Subcutaneous abdominal adipose tissue (tissue), 5 donors: ENCODE measurements around the gene GNGT2.

ENCODE experiments used
- H3K27ac ChIP-seq: one replicate; pipeline ENCODE4 v1.7.0; 2013; ENCODE audit warnings: low read depth, mild to moderate bottlenecking, inconsistent platforms, low read length, moderate library complexity
- H3K27me3 ChIP-seq, 5 donors: one replicate each; pipeline ENCODE4 v1.7.0; 2013; ENCODE audit warnings: low read length in 5 of 5, inconsistent platforms in 1 of 5; ENCODE audit not compliant: control insufficient read depth in 5 of 5, insufficient read depth in 4 of 5
- H3K36me3 ChIP-seq, 5 donors: one replicate each; pipeline ENCODE4 v1.7.0; 2013; ENCODE audit warnings: low read length in 5 of 5; ENCODE audit not compliant: control insufficient read depth in 5 of 5, insufficient read depth in 5 of 5
- H3K4me1 ChIP-seq, 5 donors: one replicate each; pipeline ENCODE4 v1.7.0; 2013; ENCODE audit warnings: low read length in 5 of 5, mild to moderate bottlenecking in 3 of 5, moderate library complexity in 1 of 5; ENCODE audit not compliant: control insufficient read depth in 5 of 5, insufficient read depth in 5 of 5
- H3K4me3 ChIP-seq, 5 donors: one replicate each; pipeline ENCODE4 v1.7.0; 2013; ENCODE audit warnings: low read length in 5 of 5, low read depth in 1 of 5
- H3K9ac ChIP-seq, 5 donors: one replicate each; pipeline ENCODE4 v1.7.0; 2013; ENCODE audit warnings: low read length in 5 of 5, mild to moderate bottlenecking in 4 of 5, moderate library complexity in 3 of 5
- H3K9me3 ChIP-seq, 5 donors: one replicate each; pipeline ENCODE4 v1.7.0; 2013; ENCODE audit warnings: low read length in 5 of 5; ENCODE audit not compliant: control insufficient read depth in 5 of 5
- donor health status: healthy.
- donor health status: healthy.
- donor health status: healthy.
- donor health status: healthy.
- donor health status: healthy.

The GNGT2 gene

DNA sequence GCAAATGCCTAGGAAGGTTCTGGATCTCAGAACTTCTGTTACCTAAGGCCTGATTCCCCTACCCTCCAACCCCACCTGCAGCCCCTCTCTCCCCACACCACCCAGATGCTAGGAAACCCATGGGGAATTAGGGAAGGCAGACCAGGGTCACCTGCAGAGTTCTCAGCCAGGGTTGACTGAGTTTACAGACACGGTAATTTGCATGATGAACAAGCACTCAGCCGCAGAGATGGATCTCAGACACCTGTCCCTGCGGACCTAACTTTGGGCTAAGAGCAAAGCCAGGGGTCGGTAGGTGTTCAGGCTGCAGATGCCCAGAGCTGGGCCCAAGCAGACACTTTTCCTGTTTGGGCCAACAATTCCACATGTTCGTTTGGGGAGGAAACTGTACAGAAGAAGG is 3.0 kb upstream of the GNGT2 start:
- H3K9me3 ChIP-seq = no peaks in the 10 kb centered on the region
- H3K9ac ChIP-seq = no peak overlapping the region
- no peaks in the 10 kb centered on the region for H3K36me3 ChIP-seq
- peaks cover 0 to 9% (median 6%) of the 10 kb centered on the region in 5 donors for H3K27me3 ChIP-seq
- H3K4me3 ChIP-seq = no peak overlapping the region
- H3K27ac ChIP-seq = no peak overlapping the region
- peaks cover 12 to 69% (median 32%) of the 10 kb centered on the region in 5 donors for H3K4me1 ChIP-seq

DNA sequence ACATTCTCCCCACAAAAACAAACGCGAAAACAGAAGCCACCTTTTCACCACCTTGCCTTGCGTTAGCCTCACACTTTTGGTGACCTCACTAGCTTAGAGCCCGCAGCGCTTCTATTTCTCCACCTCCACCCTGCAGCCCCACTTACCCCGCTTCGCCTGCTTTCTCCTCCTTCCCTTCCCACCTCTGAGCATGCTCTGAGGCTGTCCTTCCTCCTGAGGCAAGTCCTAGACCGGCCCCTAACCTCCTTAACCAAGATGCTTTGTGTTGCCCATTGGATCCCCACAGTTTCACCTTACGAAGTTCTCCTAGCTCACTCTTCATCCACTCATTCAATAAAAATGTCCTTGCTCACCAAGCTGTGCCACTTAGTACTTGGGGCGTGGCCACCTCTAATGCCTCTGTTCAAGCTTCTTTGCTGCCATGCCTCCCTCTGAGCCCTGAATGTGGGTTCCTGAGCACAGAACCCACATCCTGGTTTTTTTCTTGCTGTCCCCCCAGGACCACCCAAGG is 1.3 kb downstream of the GNGT2 start:
- no peak overlapping the region for H3K4me3 ChIP-seq

DNA sequence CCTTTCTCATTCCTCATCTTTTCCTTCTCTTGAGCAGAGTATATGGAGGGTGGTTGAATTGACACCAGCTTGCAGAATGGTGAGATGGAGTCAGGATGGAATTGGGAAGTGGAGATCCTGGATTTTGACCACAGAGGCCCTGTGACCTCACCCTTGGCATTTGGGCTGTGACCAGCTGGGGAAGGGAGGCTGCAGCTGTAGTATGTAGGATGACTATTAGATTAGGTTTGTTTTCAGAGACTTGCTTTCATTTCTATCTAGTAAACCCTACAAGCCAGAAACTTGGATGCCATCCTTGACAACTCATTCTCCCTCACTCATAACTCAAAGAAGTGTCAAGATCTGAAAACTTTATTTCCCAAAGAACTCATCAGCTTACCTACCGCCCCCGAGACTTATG is 5.9 kb downstream of the GNGT2 start:
- peaks cover 0 to 9% (median 0%) of the 10 kb centered on the region in 5 donors for H3K4me1 ChIP-seq

More for the DNA sequence above, 1.3 kb downstream of the GNGT2 start:
- Histone ChIP-seq H3K27me3 (peaks cover 0 to 11% (median 6%) of the 10 kb centered on the region in 5 donors), H3K27ac (no peak overlapping the region), H3K4me1 (peaks cover 0 to 38% (median 8%) of the 10 kb centered on the region in 5 donors), H3K9ac (no peak overlapping the region), H3K36me3 (no peaks in the 10 kb centered on the region), H3K9me3 (no peaks in the 10 kb centered on the region)

DNA sequence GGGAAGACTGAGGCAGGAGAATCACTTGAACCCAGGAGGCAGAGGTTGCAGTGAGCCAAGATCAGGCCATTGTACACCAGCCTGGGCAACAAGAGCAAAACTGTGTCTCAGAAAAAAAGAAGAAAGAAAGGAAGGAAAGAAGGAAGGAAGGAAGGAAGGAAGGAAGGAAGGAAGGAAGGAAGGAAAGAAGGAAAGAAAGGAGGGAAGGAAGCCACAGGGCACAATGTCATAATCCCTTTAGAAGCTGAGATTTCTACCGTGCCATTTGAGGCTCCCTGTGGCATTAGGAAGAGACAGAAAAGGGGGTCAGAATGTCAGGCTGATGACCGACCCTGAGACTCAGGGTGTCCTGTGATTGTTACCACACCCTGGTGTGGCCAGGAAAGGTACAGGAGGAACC is 6.6 kb downstream of the GNGT2 start:
- H3K27ac ChIP-seq = no peak overlapping the region
- H3K9me3 ChIP-seq = no peaks in the 10 kb centered on the region
- H3K9ac ChIP-seq = no peak overlapping the region
- H3K27me3 ChIP-seq = peaks cover 0 to 2% (median 0%) of the 10 kb centered on the region in 5 donors
- no peaks in the 10 kb centered on the region for H3K36me3 ChIP-seq
- no peak overlapping the region for H3K4me3 ChIP-seq
- H3K4me1 ChIP-seq = peaks cover 0 to 6% (median 0%) of the 10 kb centered on the region in 5 donors

More for the DNA sequence above, 5.9 kb downstream of the GNGT2 start:
- no peak overlapping the region for H3K4me3 ChIP-seq
- H3K27me3 ChIP-seq = peaks cover 0 to 5% (median 0%) of the 10 kb centered on the region in 5 donors
- H3K27ac ChIP-seq = no peak overlapping the region
- H3K9ac ChIP-seq = no peak overlapping the region
- no peaks in the 10 kb centered on the region for H3K9me3 ChIP-seq
- no peaks in the 10 kb centered on the region for H3K36me3 ChIP-seq

DNA sequence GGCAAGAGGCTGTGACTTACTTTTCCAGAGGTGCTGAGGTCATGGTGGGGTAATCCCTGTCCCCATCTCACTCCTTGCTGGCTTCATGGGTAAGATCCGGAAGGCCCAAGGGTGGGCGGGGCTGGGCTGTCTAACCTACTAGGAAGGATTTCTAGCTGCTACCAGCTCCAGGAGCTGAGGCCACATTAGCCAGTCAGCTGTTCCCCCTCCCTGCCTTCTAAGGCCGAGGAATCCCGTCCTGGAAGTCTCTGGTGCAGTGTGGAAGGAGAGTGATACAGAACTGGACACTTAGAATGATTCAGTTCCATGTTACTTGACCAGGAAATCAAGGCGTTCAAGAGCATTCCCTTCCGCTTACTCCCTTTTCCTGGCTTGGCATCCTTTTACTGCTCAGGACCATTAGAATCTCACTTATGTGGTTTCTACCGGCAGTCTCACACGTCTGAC is 8.9 kb downstream of the GNGT2 start:
- Histone ChIP-seq H3K9me3 (no peaks in the 10 kb centered on the region), H3K27ac (no peak overlapping the region), H3K4me1 (no peaks in the 10 kb centered on the region), H3K36me3 (no peaks in the 10 kb centered on the region), H3K9ac (no peak overlapping the region), H3K27me3 (peaks cover 0 to 2% (median 0%) of the 10 kb centered on the region in 5 donors), H3K4me3 (no peak overlapping the region)

DNA sequence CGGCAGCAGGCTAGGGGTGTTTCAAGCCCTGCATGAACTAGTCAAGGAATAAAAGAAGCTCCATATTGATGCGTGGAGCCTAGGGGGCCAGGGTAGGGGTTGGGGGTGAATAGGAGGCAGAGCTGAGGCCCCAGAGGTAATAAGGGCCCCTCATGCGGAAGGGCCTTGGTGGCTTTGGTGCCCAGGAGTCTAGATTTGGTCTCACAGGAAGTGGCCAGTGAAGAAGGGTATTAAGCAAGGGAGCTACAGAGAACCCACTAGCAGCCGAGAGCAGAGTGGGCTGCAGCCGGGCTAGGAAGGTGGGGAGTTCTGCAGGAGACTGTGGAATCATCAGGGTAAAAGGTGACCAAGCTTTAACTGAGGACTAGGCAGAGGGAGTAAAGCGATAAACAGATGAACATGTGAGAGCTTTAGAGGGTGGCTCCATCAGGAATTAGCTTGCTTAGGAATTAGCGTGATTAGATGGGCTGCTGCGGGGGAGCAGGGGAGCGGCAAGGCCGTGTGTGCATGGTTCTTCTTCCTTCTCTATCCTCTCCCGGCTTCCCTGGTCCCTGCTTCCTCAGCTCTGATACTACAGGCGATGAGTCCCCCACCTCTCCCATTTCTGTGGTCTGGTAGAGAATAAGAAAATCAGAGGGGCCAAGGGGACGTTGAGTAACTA is 9.8 kb downstream of the GNGT2 start:
- H3K4me1 ChIP-seq = no peaks in the 10 kb centered on the region
- no peaks in the 10 kb centered on the region for H3K9me3 ChIP-seq
- no peaks in the 10 kb centered on the region for H3K27me3 ChIP-seq
- no peak overlapping the region for H3K9ac ChIP-seq
- H3K36me3 ChIP-seq = no peaks in the 10 kb centered on the region
- no peak overlapping the region for H3K4me3 ChIP-seq
- H3K27ac ChIP-seq = no peak overlapping the region

DNA sequence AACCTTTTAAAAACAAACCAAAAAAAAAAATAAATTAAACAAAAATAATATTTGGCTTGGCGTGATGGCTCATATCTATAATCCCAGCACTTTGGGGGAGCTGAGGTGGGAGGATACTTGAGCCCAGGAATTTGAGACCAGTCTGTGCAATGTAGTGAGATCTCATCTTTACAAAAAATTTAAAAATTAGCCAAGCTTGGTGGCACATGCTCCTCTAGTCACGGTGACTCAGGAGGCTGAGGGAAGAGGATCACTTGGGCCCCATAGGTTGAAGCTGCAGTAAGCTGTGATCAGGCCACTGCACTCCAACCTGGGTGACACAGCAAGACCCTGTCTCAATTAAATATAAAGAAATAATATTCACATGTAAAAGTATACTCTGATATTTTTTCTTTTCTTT is 12.2 kb downstream of the GNGT2 start:
- Histone ChIP-seq H3K27me3 (no peaks in the 10 kb centered on the region), H3K36me3 (no peaks in the 10 kb centered on the region), H3K9ac (no peak overlapping the region), H3K9me3 (no peaks in the 10 kb centered on the region), H3K4me1 (peaks cover 0 to 9% (median 9%) of the 10 kb centered on the region in 5 donors), H3K4me3 (no peak overlapping the region), H3K27ac (no peak overlapping the region)

DNA sequence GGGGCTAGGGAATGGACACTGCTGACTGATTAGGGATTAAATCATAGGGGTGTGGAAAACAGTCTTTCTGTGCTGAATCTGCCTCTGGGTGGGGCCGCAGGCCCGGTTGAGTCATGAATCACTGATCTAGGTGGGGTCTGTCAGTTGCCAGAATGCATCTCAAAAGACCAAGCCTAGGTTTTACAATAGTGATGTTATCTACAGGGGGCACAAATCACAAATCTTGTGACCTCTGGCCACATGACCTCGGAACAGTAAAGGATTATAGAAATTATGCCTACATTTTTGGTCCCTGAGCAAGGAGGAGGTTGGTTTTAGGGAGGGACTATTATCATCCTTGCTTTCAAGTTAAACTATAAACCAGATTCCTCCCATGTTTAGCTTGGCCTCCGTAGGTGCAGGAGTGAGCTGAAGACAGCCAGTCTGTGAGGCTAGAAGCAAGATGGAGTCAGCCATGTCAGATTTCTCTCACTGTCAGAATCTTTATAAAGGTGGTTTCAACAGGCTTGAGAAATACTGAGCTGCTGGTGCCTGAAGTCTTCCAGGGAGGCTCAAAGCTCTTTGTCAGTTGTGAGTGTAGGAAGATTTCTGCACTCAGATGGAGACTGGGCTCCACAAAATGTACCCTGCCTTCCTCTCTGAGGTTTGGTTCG is 12.9 kb downstream of the GNGT2 start:
- peaks cover 0 to 11% (median 9%) of the 10 kb centered on the region in 5 donors for H3K4me1 ChIP-seq
- H3K27me3 ChIP-seq = no peaks in the 10 kb centered on the region

DNA sequence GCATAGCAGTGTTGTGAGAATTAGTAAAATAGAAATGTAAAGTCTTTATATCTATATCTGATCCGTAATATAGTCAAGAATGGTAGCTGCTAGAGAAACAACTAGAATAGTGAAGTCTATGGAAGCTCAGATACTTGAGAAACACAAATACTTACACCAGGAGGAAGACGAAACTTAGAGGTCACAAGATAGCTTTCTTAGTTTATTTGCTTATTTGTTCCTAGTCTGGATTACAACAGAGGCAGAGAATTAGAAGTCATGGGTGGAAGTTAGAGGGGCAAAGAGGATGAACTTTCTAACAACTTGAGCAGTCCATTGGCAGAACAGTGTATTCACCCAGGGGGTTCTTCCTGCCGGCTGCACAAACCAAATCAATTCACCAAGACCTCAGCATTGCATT is 13.9 kb downstream of the GNGT2 start:
- no peak overlapping the region for H3K9ac ChIP-seq
- no peaks in the 10 kb centered on the region for H3K9me3 ChIP-seq

More for the DNA sequence above, 12.9 kb downstream of the GNGT2 start:
- H3K9me3 ChIP-seq = no peaks in the 10 kb centered on the region
- no peak overlapping the region for H3K27ac ChIP-seq
- H3K4me3 ChIP-seq = no peak overlapping the region
- no peak overlapping the region for H3K9ac ChIP-seq
- no peaks in the 10 kb centered on the region for H3K36me3 ChIP-seq

DNA sequence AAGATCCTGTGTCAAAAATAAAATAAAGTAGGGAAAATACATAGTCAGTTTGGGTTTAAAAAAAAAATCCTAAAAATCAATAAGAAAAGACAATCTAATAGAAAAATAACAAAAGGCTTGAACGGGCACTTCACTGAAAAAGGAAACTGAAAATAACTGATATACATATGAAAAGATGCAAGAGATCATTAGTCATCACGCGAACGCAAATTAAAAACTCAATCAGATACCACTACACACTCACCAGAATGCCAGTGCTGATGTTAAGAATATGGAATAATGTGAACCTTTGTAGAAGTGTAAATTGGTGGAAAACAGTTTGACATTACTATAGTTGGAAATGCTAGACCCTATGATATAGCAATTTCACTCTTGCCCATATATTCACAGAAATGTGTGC is 14.6 kb downstream of the GNGT2 start:
- Histone ChIP-seq H3K27ac (no peak overlapping the region), H3K36me3 (no peaks in the 10 kb centered on the region), H3K4me1 (peaks cover 2 to 21% (median 15%) of the 10 kb centered on the region in 5 donors), H3K9me3 (no peaks in the 10 kb centered on the region), H3K27me3 (no peaks in the 10 kb centered on the region), H3K4me3 (no peak overlapping the region), H3K9ac (no peak overlapping the region)

More for the DNA sequence above, 13.9 kb downstream of the GNGT2 start:
- H3K27me3 ChIP-seq = no peaks in the 10 kb centered on the region
- H3K4me3 ChIP-seq = no peak overlapping the region
- H3K4me1 ChIP-seq = peaks cover 2 to 18% (median 13%) of the 10 kb centered on the region in 5 donors
- H3K27ac ChIP-seq = no peak overlapping the region
- no peaks in the 10 kb centered on the region for H3K36me3 ChIP-seq
